ENCODE measurements around the gene BLTP1.

- TF ChIP-seq POLR2A (IDR thresholded peaks at IDR 0.05; ENCODE audit: low read length) (no peak), GATA1 (IDR thresholded peaks at IDR 0.05; ENCODE audit: low read depth, low read length) (no peak)
Measured at GRCh38 chr4:122129061-122129460, 23.1 kb upstream of the BLTP1 start.

All from erythroblast (primary cell).